HepG2 (cell line): ENCODE measurements around the gene CD164L2. TPM values are rescaled to one million over a fixed set of nuclear protein-coding genes. Genes with fewer than 3 reads are reported as not detected.

Experiments
- AKAP8 ChIP-seq: sonication (generic); formaldehyde crosslinking; IDR thresholded peaks from 2 replicates; pipeline ENCODE4 v1.5.1; 2020; ENCODE audit warnings: mild to moderate bottlenecking, missing genetic modification reagents
- ATF7-NPFF ChIP-seq: sonication (generic); formaldehyde crosslinking; IDR thresholded peaks from 2 replicates; pipeline ENCODE4 v1.8.1; 2023; ENCODE audit warnings: mild to moderate bottlenecking, low read depth, missing genetic modification reagents, moderate library complexity
- GMEB1 ChIP-seq: sonication (generic); formaldehyde crosslinking; IDR thresholded peaks from 2 replicates; pipeline ENCODE4 v1.5.1; 2020; ENCODE audit warnings: missing genetic modification reagents, mild to moderate bottlenecking, borderline replicate concordance
- NAIF1 ChIP-seq: sonication (generic); formaldehyde crosslinking; IDR thresholded peaks from 2 replicates; pipeline ENCODE4 v1.5.0; 2020; ENCODE audit warnings: mild to moderate bottlenecking, missing genetic modification reagents, borderline replicate concordance
- NRL ChIP-seq: sonication (generic); formaldehyde crosslinking; IDR thresholded peaks from 2 replicates; pipeline ENCODE4 v1.5.0; 2020; ENCODE audit warnings: missing genetic modification reagents, mild to moderate bottlenecking, moderate library complexity, borderline replicate concordance
- PAWR ChIP-seq: sonication (generic); formaldehyde crosslinking; IDR thresholded peaks from 2 replicates; pipeline ENCODE4 v1.4.0; 2020; ENCODE audit warnings: missing genetic modification reagents, mild to moderate bottlenecking, borderline replicate concordance
- POLR2A ChIP-seq, 2 experiments: IDR thresholded peaks; 2 replicates each; pipeline ENCODE4 v1.6.1; 2011; ENCODE audit warnings: low read depth in 2 of 2, low read length in 2 of 2, mild to moderate bottlenecking in 1 of 2, moderate library complexity in 1 of 2; ENCODE audit not compliant: insufficient read depth in 1 of 2
- PTBP1 ChIP-seq: fragments of 200-400 bp; formaldehyde crosslinking; IDR thresholded peaks from 2 replicates; pipeline ENCODE4 v1.6.1; 2018; ENCODE audit warnings: low read length, low read depth; ENCODE audit not compliant: poor library complexity, severe bottlenecking
- RAD21 ChIP-seq: fragments of 450-650 bp; formaldehyde crosslinking; IDR thresholded peaks from 2 replicates; pipeline ENCODE4 v1.5.0; 2020; ENCODE audit warnings: mild to moderate bottlenecking
- RAD51 ChIP-seq: fragments of 450-650 bp; IDR thresholded peaks from 2 replicates; pipeline ENCODE4 v1.6.1; 2016; ENCODE audit warnings: borderline replicate concordance
- ZNF343 ChIP-seq: sonication (generic); formaldehyde crosslinking; IDR thresholded peaks from 2 replicates; pipeline ENCODE4 v1.4.0; 2020; ENCODE audit warnings: mild to moderate bottlenecking, missing genetic modification reagents
- ZNF501 ChIP-seq: sonication (generic); formaldehyde crosslinking; IDR thresholded peaks from 2 replicates; pipeline ENCODE4 v1.5.1; 2020; ENCODE audit warnings: mild to moderate bottlenecking, moderate library complexity, missing genetic modification reagents
- ZNF552 ChIP-seq: sonication (generic); formaldehyde crosslinking; IDR thresholded peaks from 2 replicates; pipeline ENCODE4 v1.9.0; 2022; ENCODE audit warnings: missing genetic modification reagents, mild to moderate bottlenecking, borderline replicate concordance
- ZNF607 ChIP-seq: sonication (generic); formaldehyde crosslinking; IDR thresholded peaks from 2 replicates; pipeline ENCODE4 v1.5.1; 2020; ENCODE audit warnings: missing genetic modification reagents, mild to moderate bottlenecking, borderline replicate concordance
- ZNF691 ChIP-seq: sonication (generic); formaldehyde crosslinking; IDR thresholded peaks from 2 replicates; pipeline ENCODE4 v1.4.0; 2020; ENCODE audit warnings: missing genetic modification reagents, low read depth, mild to moderate bottlenecking, borderline replicate concordance
- ZSCAN21 ChIP-seq: sonication (generic); formaldehyde crosslinking; IDR thresholded peaks from 2 replicates; pipeline ENCODE4 v1.8.0; 2022; ENCODE audit warnings: mild to moderate bottlenecking, missing genetic modification reagents, moderate library complexity, borderline replicate concordance
- polyA plus RNA-seq, 8 experiments: library from polyadenylated mRNA; depleted of rRNA in 3 of 8; stranded (reverse) in 7 of 8; unstranded in 1 of 8; fragments of >200 nt; fragmentation: Illumina TruSeq in 4 of 8; extraction: Trizol in 4 of 8; gene quantifications; 2 replicates each; pipeline versions ENCODE4 v1.2.1 to v1.2.3, GENCODE V29; 2011 to 2016; ENCODE audit warnings: low read depth in 4 of 8, missing spikeins in 1 of 8, mixed read lengths in 1 of 8; ENCODE audit not compliant: insufficient read depth in 1 of 8
- total RNA-seq, 5 experiments: library from RNA; depleted of rRNA; stranded (reverse); fragments of >200 nt; fragmentation: Illumina TruSeq; extraction: Trizol; gene quantifications; 2 replicates each; pipeline ENCODE4 v1.2.3, GENCODE V29; 2016; ENCODE audit warnings: low read depth in 1 of 5
- TF ChIP-seq, protein P1 (sequence below): sonication (generic); formaldehyde crosslinking; IDR thresholded peaks from 2 replicates; pipeline ENCODE4 v1.5.0; 2020; ENCODE audit warnings: mild to moderate bottlenecking, missing genetic modification reagents, moderate library complexity
- TF ChIP-seq, protein P2 (sequence below): sonication (generic); formaldehyde crosslinking; IDR thresholded peaks from 2 replicates; pipeline ENCODE4 v1.4.0; 2020; ENCODE audit warnings: missing genetic modification reagents
- TF ChIP-seq, protein P3 (sequence below): sonication (generic); formaldehyde crosslinking; IDR thresholded peaks from 2 replicates; pipeline ENCODE4 v1.4.0; 2020; ENCODE audit warnings: missing genetic modification reagents

Gene CD164L2
- total and polyA plus RNA-seq, 2 of the 13 experiments (the other 11 are each of a cell fraction or from before 2014, with no cell fraction given): not detected

GRCh38 chr1:27366411-27367159 lies 16.5 kb downstream of the CD164L2 start, which contains the start of gene MAP3K6 (continued):
- TF ChIP-seq ZNF691 (CRISPR knock-in tag): no peak; the same call in 1 of the 2 replicates
- TF ChIP-seq, protein P1, sequence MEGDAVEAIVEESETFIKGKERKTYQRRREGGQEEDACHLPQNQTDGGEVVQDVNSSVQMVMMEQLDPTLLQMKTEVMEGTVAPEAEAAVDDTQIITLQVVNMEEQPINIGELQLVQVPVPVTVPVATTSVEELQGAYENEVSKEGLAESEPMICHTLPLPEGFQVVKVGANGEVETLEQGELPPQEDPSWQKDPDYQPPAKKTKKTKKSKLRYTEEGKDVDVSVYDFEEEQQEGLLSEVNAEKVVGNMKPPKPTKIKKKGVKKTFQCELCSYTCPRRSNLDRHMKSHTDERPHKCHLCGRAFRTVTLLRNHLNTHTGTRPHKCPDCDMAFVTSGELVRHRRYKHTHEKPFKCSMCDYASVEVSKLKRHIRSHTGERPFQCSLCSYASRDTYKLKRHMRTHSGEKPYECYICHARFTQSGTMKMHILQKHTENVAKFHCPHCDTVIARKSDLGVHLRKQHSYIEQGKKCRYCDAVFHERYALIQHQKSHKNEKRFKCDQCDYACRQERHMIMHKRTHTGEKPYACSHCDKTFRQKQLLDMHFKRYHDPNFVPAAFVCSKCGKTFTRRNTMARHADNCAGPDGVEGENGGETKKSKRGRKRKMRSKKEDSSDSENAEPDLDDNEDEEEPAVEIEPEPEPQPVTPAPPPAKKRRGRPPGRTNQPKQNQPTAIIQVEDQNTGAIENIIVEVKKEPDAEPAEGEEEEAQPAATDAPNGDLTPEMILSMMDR (CRISPR knock-in tag): peak; percentile 54
- TF ChIP-seq ZNF501: peak; percentile 55; the same call in 1 of the 2 replicates
- TF ChIP-seq RAD21 (CRISPR knock-in tag): peak; percentile 49; the same call in 1 of the 2 replicates
- TF ChIP-seq PAWR (CRISPR knock-in tag): no peak
- peak; percentile 16; the same call in 1 of the 2 replicates for TF ChIP-seq GMEB1 (CRISPR knock-in tag)
- 0 out of 2 replicates have a peak, but pooled peaks have one; percentile 23 for TF ChIP-seq ZNF607 (CRISPR knock-in tag)
- 0 out of 2 replicates have a peak, but pooled peaks have one; percentile 76 for TF ChIP-seq ZNF552
- TF ChIP-seq AKAP8 (CRISPR knock-in tag): peak; percentile 33; the same call in 1 of the 2 replicates
- 0 out of 2 replicates have a peak, but pooled peaks have one; percentile 57 for TF ChIP-seq NRL
- TF ChIP-seq PTBP1: no peak
- TF ChIP-seq, protein P2, sequence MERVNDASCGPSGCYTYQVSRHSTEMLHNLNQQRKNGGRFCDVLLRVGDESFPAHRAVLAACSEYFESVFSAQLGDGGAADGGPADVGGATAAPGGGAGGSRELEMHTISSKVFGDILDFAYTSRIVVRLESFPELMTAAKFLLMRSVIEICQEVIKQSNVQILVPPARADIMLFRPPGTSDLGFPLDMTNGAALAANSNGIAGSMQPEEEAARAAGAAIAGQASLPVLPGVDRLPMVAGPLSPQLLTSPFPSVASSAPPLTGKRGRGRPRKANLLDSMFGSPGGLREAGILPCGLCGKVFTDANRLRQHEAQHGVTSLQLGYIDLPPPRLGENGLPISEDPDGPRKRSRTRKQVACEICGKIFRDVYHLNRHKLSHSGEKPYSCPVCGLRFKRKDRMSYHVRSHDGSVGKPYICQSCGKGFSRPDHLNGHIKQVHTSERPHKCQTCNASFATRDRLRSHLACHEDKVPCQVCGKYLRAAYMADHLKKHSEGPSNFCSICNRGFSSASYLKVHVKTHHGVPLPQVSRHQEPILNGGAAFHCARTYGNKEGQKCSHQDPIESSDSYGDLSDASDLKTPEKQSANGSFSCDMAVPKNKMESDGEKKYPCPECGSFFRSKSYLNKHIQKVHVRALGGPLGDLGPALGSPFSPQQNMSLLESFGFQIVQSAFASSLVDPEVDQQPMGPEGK (CRISPR knock-in tag): no peak
- TF ChIP-seq ZSCAN21 (CRISPR knock-in tag): no peak
- TF ChIP-seq ZNF343 (CRISPR knock-in tag): no peak
- TF ChIP-seq NAIF1 (CRISPR knock-in tag): 0 out of 2 replicates have a peak, but pooled peaks have one; percentile 31
- no peak for TF ChIP-seq RAD51
- 0 out of 2 replicates have a peak, but pooled peaks have one; percentile 21 for TF ChIP-seq ATF7-NPFF (CRISPR knock-in tag)
- TF ChIP-seq, protein P3, sequence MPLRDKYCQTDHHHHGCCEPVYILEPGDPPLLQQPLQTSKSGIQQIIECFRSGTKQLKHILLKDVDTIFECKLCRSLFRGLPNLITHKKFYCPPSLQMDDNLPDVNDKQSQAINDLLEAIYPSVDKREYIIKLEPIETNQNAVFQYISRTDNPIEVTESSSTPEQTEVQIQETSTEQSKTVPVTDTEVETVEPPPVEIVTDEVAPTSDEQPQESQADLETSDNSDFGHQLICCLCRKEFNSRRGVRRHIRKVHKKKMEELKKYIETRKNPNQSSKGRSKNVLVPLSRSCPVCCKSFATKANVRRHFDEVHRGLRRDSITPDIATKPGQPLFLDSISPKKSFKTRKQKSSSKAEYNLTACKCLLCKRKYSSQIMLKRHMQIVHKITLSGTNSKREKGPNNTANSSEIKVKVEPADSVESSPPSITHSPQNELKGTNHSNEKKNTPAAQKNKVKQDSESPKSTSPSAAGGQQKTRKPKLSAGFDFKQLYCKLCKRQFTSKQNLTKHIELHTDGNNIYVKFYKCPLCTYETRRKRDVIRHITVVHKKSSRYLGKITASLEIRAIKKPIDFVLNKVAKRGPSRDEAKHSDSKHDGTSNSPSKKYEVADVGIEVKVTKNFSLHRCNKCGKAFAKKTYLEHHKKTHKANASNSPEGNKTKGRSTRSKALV: peak; percentile 46; the same call in 1 of the 2 replicates
- peak in 1 of 2 experiments; percentile 42; a peak in 1 of 4 replicates for TF ChIP-seq POLR2A (IDR thresholded peaks at IDR 0.05; ENCODE audit: insufficient read depth in 1 of 2, low read depth in 2 of 2, low read length in 2 of 2)
